Stimulated activated naive CD8-positive, alpha-beta T cell treated with anti-CD3 and anti-CD28 coated beads, Interleukin-15, Interleukin-2, amounts not matched to agents 100 U/mL and 50 U/mL, for 24 hours (primary cell): ENCODE data around the gene AOPEP.
A peak's percentile ranks its signal among the peaks of the same experiment; 100 is the strongest.

Experiments
- ATAC-seq: fragments of 150-1000 bp; cut with Tn5 transposase; one replicate; pipeline ENCODE4 v1.10.0; 2021
- DNase-seq: peaks from one replicate; pipeline ENCODE4 v3.0.0; 2021

AOPEP gene

GRCh38 chr9:94850540-94851434 lies 124.3 kb downstream of the AOPEP start:
- no peak for ATAC-seq

GRCh38 chr9:94851467-94851866 lies 125.0 kb downstream of the AOPEP start:
- ATAC-seq (no peak), DNase-seq (no peak)

More at GRCh38 chr9:94850540-94851434, 124.3 kb downstream of the AOPEP start:
- DNase-seq, result no peak

DNA sequence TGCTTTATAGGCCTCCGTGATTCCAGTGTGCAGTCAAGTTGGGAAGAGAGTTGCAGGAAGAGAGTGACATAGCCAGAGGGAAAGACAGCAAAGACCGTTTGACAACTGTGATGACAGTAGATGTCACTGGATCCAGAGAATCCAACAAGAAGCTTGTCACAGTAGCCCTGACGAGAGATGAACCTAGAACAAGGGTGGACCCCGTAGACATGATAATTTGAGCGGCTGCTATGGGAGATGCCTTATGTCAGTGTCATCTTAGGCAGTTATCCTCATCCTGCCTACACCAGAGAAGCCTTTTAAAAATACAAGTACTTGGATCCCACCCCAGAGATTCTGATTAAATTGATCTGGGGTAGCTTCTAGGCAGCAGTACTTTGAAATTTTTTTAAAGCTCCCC lies 125.4 kb downstream of the AOPEP start:
- DNase-seq (no peak), ATAC-seq (no peak)

- DNase-seq (no peak), ATAC-seq (no peak)
Observed at GRCh38 chr9:94852373-94852772, 125.9 kb downstream of the AOPEP start.

GRCh38 chr9:94853887-94854286 lies 127.4 kb downstream of the AOPEP start:
- no peak for ATAC-seq
- no peak for DNase-seq

GRCh38 chr9:94855903-94856302 lies 129.4 kb downstream of the AOPEP start:
- ATAC-seq, result no peak
- DNase-seq, result no peak

DNA sequence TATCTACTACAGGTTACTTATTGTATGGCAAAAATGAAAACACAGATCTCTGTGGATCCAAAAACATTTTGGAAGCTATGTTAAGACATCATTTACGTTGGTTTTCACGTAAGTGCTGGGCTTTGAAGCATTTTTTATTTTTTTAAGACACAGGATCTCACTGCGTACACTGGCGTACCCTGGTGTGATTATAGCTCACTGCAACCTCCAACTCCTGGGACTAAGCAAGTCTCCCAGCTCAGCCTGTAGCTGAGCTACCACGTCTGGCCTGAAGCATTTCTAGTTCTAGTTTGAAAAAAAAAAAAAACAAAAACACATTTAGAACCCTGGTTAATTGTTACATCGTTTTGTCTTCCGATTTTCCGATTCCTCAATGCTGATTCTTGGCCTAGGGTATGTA lies 131.3 kb downstream of the AOPEP start:
- DNase-seq (no peak), ATAC-seq (no peak)

GRCh38 chr9:94859226-94859625 lies 132.7 kb downstream of the AOPEP start:
- no peak for ATAC-seq

GRCh38 chr9:94859891-94860290 lies 133.4 kb downstream of the AOPEP start:
- no peak for ATAC-seq
- DNase-seq, result no peak

More at GRCh38 chr9:94859226-94859625, 132.7 kb downstream of the AOPEP start:
- no peak for DNase-seq

GRCh38 chr9:94860678-94861588 lies 134.4 kb downstream of the AOPEP start:
- ATAC-seq (peak; percentile 88), DNase-seq (peak; percentile 68)

GRCh38 chr9:94861589-94862272 lies 135.2 kb downstream of the AOPEP start:
- no peak for DNase-seq
- no peak for ATAC-seq

GRCh38 chr9:94864196-94864595 lies 137.7 kb downstream of the AOPEP start:
- no peak for ATAC-seq

GRCh38 chr9:94864862-94865509 lies 138.5 kb downstream of the AOPEP start:
- ATAC-seq (no peak), DNase-seq (no peak)

More at GRCh38 chr9:94864196-94864595, 137.7 kb downstream of the AOPEP start:
- no peak for DNase-seq

DNA sequence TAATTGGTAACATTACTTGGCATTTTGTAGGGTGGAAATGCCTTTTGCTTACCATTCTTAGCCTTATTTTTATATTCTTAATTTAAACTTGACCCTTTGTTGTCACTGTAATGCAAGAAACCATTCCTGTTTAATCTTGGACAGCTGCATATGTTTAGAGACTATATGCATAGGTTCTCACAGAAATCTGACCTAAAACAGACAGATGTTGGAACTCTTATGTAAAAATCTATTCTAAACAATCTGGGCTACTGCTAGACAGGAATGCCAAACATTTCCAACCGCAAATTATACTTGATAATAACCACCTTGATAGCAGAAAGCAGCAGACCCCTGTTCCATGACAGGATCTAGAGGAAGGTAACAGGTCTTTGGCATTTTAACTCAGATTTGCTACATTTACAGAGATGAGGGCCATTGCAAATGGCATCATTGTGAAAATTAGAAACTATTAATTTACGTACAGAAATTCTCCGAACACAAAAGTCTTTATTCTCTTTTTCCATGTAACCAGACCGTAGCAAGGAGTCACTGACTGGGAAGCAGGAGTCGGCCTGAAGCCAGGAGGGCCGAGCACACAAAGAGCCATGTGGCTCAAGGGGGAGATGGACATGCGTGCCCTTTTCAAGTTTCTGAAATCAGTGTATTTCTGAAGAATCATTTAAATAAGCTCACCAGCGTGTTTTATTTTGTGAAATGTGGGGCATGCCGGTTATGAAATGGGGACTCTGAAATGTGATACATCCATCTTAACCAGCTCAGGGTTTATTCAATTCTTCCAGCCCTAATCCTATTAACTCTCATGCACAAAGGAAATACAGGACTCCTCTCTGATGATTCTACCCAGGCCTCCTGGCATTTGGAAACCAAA lies 139.3 kb downstream of the AOPEP start:
- no peak for ATAC-seq
- DNase-seq, result no peak

- DNase-seq (no peak), ATAC-seq (no peak)
Observed at GRCh38 chr9:94866770-94867169, 140.3 kb downstream of the AOPEP start.

DNA sequence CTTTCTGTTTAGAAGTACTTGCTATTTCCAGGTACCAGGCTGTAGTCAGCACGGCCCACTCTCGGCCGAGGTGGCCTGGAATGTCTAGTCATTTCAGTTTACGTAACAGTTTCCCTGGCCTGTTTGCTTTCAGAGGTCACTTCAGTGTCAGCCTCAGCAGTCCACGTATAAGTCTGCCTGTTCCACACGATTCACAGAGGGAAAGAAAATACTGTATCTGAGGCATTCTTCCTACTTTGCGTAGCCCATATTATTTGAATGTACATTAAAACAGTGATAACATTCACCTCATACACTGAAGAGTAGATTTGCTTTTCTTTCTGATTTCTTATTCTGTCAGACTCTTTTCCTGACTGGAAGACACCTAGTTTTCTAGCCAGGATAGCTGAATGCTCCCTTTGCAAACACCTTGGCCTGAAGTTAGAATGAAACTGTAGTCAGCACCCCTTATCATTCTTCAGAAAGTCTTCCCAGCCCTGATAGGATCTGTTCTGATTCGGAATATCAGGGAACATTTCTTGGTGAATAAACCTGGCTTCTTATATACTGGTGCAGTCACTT lies 140.9 kb downstream of the AOPEP start:
- no peak for ATAC-seq
- DNase-seq, result no peak

DNA sequence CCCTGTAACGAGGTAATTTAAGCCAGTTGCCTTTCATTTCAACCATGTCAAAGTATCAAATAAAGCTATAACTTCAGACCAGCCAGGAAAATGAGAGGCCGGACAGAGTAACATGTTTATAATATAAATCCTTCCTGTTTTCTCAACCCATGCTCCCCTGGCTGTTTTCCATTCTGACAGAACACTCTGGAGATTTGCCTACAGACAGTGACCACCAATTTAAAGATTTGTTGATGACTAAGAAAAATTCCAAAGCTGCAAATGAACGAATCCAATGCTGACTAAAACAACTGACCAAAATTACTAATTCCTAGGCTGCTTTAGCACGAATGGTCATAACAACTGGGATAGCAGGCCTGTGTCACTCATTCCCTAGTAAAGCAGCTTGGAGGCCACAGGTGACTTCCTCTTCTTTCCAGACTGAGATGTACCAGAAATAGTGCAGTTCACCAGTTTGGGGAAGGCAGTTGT lies 141.4 kb downstream of the AOPEP start:
- ATAC-seq, result no peak
- no peak for DNase-seq

- ATAC-seq (no peak), DNase-seq (no peak)
Observed at GRCh38 chr9:94868464-94868863, 142.0 kb downstream of the AOPEP start.

DNA sequence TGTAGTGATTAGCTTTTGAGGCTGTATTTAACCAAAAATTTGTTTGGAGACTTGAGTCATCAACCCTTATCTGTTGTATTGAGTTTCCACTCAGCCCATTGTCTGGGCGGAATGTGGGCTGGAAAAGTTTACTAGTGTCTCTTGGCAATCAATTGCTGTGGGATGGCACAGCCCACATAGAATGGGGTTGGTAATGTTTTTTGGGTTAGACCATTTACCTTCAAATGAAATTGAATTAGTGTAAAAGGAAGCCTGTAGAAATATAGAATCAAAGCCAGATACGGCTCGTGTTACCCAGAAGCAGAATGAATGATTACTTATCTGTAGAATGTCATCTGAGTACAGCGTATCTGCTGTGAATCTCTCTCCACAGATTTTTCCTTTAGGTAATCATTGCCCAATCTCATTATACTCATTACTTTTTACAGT lies 142.9 kb downstream of the AOPEP start:
- DNase-seq (peak; percentile 35), ATAC-seq (peak; percentile 79)

GRCh38 chr9:94870465-94870792 lies 143.9 kb downstream of the AOPEP start:
- ATAC-seq, result no peak
- DNase-seq, result no peak
